Measurements from ENCODE around the gene PCSK6. TPM values are rescaled to one million over a fixed set of nuclear protein-coding genes. Genes with fewer than 3 reads are reported as not detected.

The PCSK6 gene
- total and polyA plus RNA-seq, 2 of the 8 experiments (the other 6 are each of a cell fraction or from before 2014, with no cell fraction given) = 1.9 to 4.0 TPM

DNA sequence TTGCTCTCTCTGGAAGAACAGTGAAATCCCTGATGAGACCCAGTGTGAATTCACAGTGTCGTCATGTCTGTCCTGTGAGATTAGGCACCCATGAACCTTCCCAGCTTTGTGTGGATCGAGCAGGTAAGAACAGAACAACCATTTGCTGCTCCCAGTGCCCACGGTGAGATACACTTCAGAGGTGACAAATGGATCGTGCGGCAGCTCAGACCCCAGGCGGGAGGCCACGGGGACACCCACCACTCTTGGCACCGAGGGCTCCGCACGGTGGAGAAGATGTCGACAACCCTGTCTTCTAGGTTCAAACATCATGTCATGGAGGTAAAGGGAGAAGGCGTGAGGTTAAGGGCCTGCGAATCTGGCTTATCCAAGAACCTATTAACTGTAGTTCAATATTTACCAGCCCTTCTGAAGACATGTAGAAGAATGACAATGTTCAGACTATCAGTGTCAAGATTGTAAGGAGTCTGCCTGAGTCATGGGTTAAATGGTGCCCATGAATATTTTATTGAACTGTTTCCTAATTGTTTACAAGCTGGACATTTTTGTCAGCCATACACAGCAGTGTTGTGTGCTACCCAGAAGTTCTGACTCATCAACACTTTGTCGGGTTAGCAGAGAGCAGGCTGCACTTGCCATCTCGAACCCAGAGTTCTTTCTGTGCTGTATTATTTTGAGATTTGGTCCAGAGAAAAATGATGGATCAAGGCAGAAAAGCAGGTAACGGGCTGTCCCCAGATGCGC, 15.5 kb upstream of the PCSK6 start (continued):
- TF ChIP-seq, protein P1, sequence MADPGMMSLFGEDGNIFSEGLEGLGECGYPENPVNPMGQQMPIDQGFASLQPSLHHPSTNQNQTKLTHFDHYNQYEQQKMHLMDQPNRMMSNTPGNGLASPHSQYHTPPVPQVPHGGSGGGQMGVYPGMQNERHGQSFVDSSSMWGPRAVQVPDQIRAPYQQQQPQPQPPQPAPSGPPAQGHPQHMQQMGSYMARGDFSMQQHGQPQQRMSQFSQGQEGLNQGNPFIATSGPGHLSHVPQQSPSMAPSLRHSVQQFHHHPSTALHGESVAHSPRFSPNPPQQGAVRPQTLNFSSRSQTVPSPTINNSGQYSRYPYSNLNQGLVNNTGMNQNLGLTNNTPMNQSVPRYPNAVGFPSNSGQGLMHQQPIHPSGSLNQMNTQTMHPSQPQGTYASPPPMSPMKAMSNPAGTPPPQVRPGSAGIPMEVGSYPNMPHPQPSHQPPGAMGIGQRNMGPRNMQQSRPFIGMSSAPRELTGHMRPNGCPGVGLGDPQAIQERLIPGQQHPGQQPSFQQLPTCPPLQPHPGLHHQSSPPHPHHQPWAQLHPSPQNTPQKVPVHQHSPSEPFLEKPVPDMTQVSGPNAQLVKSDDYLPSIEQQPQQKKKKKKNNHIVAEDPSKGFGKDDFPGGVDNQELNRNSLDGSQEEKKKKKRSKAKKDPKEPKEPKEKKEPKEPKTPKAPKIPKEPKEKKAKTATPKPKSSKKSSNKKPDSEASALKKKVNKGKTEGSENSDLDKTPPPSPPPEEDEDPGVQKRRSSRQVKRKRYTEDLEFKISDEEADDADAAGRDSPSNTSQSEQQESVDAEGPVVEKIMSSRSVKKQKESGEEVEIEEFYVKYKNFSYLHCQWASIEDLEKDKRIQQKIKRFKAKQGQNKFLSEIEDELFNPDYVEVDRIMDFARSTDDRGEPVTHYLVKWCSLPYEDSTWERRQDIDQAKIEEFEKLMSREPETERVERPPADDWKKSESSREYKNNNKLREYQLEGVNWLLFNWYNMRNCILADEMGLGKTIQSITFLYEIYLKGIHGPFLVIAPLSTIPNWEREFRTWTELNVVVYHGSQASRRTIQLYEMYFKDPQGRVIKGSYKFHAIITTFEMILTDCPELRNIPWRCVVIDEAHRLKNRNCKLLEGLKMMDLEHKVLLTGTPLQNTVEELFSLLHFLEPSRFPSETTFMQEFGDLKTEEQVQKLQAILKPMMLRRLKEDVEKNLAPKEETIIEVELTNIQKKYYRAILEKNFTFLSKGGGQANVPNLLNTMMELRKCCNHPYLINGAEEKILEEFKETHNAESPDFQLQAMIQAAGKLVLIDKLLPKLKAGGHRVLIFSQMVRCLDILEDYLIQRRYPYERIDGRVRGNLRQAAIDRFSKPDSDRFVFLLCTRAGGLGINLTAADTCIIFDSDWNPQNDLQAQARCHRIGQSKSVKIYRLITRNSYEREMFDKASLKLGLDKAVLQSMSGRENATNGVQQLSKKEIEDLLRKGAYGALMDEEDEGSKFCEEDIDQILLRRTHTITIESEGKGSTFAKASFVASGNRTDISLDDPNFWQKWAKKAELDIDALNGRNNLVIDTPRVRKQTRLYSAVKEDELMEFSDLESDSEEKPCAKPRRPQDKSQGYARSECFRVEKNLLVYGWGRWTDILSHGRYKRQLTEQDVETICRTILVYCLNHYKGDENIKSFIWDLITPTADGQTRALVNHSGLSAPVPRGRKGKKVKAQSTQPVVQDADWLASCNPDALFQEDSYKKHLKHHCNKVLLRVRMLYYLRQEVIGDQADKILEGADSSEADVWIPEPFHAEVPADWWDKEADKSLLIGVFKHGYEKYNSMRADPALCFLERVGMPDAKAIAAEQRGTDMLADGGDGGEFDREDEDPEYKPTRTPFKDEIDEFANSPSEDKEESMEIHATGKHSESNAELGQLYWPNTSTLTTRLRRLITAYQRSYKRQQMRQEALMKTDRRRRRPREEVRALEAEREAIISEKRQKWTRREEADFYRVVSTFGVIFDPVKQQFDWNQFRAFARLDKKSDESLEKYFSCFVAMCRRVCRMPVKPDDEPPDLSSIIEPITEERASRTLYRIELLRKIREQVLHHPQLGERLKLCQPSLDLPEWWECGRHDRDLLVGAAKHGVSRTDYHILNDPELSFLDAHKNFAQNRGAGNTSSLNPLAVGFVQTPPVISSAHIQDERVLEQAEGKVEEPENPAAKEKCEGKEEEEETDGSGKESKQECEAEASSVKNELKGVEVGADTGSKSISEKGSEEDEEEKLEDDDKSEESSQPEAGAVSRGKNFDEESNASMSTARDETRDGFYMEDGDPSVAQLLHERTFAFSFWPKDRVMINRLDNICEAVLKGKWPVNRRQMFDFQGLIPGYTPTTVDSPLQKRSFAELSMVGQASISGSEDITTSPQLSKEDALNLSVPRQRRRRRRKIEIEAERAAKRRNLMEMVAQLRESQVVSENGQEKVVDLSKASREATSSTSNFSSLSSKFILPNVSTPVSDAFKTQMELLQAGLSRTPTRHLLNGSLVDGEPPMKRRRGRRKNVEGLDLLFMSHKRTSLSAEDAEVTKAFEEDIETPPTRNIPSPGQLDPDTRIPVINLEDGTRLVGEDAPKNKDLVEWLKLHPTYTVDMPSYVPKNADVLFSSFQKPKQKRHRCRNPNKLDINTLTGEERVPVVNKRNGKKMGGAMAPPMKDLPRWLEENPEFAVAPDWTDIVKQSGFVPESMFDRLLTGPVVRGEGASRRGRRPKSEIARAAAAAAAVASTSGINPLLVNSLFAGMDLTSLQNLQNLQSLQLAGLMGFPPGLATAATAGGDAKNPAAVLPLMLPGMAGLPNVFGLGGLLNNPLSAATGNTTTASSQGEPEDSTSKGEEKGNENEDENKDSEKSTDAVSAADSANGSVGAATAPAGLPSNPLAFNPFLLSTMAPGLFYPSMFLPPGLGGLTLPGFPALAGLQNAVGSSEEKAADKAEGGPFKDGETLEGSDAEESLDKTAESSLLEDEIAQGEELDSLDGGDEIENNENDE (IDR thresholded peaks at IDR 0.05; ENCODE audit: insufficient replicate concordance, low read length) = no peak
- TF ChIP-seq BCL11A (IDR thresholded peaks at IDR 0.05; ENCODE audit: low read depth in 2 of 2, low read length in 2 of 2) (no peak), EGR1 (IDR thresholded peaks at IDR 0.05; ENCODE audit: borderline replicate concordance, low read depth, low read length) (no peak), GABPA (IDR thresholded peaks at IDR 0.05; ENCODE audit: borderline replicate concordance, insufficient read depth, low read length) (no peak), KDM4A (IDR thresholded peaks at IDR 0.05; ENCODE audit: low read depth, low read length, severe bottlenecking) (no peak), KDM1A (IDR thresholded peaks at IDR 0.05; ENCODE audit: borderline replicate concordance, low read length) (no peak), SIRT6 (IDR thresholded peaks at IDR 0.05; ENCODE audit: low read length) (no peak)

Measured in H1 (cell line).